ENCODE data around the gene PLEKHA6.

Gene PLEKHA6

DNA sequence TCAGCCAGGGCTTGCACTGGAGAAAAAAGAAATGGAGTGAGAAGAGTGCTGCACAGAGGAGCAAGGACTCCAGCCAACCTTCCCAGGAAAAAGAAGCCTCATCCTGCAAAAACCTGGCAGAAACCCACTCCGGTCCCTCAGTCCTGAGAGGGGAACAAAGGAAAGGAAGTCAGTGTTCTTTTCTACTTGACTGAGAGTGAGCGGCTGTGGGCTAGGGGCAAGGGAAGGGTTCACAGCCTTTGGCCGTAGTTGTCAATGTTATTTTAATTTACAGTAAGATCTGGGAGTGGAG lies 137.0 kb downstream of the PLEKHA6 start (continued):
- TF ChIP-seq ARNTL (CRISPR knock-in tag; IDR thresholded peaks at IDR 0.05; ENCODE audit: borderline replicate concordance, low read depth), result no peak
- TF ChIP-seq CSDC2 (CRISPR knock-in tag; IDR thresholded peaks at IDR 0.05), result no peak
- TF ChIP-seq ZFP3 (CRISPR knock-in tag; IDR thresholded peaks at IDR 0.05), result no peak
- TF ChIP-seq ISL1 (CRISPR knock-in tag; IDR thresholded peaks at IDR 0.05), result no peak
- TF ChIP-seq, protein P1, sequence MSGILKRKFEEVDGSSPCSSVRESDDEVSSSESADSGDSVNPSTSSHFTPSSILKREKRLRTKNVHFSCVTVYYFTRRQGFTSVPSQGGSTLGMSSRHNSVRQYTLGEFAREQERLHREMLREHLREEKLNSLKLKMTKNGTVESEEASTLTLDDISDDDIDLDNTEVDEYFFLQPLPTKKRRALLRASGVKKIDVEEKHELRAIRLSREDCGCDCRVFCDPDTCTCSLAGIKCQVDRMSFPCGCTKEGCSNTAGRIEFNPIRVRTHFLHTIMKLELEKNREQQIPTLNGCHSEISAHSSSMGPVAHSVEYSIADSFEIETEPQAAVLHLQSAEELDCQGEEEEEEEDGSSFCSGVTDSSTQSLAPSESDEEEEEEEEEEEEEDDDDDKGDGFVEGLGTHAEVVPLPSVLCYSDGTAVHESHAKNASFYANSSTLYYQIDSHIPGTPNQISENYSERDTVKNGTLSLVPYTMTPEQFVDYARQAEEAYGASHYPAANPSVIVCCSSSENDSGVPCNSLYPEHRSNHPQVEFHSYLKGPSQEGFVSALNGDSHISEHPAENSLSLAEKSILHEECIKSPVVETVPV (CRISPR knock-in tag; IDR thresholded peaks at IDR 0.05), result no peak
- no peak for TF ChIP-seq RARB (CRISPR knock-in tag; IDR thresholded peaks at IDR 0.05)

DNA sequence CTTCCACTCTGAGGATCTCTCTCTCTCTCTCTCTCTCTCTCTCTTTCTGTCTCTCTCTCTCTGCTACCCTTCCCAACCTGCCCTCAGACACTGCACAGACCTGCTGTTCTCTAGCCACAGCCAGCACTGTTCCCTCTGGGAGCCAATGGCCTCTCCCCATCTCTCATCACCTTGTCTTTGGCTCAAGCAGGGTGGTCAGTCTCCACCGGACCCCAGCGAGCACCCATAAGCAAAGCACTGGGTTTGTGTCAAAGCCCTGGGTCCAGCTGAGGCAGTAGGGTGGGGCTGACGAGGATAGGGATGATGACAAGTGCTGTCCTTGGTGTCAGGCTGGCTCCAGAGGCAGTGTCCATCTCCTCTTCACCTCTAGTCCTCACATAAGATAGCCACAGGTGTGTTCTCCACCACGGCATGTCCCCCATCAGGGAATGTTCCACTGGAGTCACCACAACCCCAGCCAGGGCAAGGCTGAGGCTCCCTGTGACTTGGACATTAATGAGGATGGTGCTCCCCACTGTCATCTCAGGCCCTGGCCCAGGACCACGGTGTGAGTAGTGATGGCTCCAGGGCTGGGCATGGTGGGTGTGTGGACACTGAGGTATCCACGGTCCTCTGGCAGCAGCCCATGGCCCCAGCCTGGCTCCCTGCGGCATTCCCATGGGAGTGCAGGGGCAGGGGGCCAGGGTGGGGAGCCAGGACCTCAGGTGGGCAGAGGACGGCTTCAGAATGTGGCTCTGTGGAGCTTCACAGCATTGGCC lies 137.5 kb downstream of the PLEKHA6 start:
- TF ChIP-seq ARNTL (CRISPR knock-in tag; IDR thresholded peaks at IDR 0.05; ENCODE audit: borderline replicate concordance, low read depth) (no peak), TCF4 (CRISPR knock-in tag; IDR thresholded peaks at IDR 0.05; ENCODE audit: borderline replicate concordance) (no peak), ZNF565 (CRISPR knock-in tag; conservative IDR thresholded peaks at IDR 0.05; ENCODE audit: low read depth) (no peak), ZFP30 (CRISPR knock-in tag; IDR thresholded peaks at IDR 0.05) (no peak), ESRRG (CRISPR knock-in tag; IDR thresholded peaks at IDR 0.05) (no peak), ZC3H10 (CRISPR knock-in tag; IDR thresholded peaks at IDR 0.05) (no peak), PPARA (CRISPR knock-in tag; IDR thresholded peaks at IDR 0.05; ENCODE audit: borderline replicate concordance) (no peak), CSDC2 (CRISPR knock-in tag; IDR thresholded peaks at IDR 0.05) (no peak)
- TF ChIP-seq, protein P2, sequence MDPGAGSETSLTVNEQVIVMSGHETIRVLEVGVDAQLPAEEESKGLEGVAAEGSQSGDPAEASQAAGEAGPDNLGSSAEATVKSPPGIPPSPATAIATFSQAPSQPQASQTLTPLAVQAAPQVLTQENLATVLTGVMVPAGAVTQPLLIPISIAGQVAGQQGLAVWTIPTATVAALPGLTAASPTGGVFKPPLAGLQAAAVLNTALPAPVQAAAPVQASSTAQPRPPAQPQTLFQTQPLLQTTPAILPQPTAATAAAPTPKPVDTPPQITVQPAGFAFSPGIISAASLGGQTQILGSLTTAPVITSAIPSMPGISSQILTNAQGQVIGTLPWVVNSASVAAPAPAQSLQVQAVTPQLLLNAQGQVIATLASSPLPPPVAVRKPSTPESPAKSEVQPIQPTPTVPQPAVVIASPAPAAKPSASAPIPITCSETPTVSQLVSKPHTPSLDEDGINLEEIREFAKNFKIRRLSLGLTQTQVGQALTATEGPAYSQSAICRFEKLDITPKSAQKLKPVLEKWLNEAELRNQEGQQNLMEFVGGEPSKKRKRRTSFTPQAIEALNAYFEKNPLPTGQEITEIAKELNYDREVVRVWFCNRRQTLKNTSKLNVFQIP (CRISPR knock-in tag; IDR thresholded peaks at IDR 0.05; ENCODE audit: borderline replicate concordance, low read depth), result no peak
- TF ChIP-seq, protein P3, sequence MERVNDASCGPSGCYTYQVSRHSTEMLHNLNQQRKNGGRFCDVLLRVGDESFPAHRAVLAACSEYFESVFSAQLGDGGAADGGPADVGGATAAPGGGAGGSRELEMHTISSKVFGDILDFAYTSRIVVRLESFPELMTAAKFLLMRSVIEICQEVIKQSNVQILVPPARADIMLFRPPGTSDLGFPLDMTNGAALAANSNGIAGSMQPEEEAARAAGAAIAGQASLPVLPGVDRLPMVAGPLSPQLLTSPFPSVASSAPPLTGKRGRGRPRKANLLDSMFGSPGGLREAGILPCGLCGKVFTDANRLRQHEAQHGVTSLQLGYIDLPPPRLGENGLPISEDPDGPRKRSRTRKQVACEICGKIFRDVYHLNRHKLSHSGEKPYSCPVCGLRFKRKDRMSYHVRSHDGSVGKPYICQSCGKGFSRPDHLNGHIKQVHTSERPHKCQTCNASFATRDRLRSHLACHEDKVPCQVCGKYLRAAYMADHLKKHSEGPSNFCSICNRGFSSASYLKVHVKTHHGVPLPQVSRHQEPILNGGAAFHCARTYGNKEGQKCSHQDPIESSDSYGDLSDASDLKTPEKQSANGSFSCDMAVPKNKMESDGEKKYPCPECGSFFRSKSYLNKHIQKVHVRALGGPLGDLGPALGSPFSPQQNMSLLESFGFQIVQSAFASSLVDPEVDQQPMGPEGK (CRISPR knock-in tag; IDR thresholded peaks at IDR 0.05; ENCODE audit: borderline replicate concordance), result no peak
- ATAC-seq, result no peak

DNA sequence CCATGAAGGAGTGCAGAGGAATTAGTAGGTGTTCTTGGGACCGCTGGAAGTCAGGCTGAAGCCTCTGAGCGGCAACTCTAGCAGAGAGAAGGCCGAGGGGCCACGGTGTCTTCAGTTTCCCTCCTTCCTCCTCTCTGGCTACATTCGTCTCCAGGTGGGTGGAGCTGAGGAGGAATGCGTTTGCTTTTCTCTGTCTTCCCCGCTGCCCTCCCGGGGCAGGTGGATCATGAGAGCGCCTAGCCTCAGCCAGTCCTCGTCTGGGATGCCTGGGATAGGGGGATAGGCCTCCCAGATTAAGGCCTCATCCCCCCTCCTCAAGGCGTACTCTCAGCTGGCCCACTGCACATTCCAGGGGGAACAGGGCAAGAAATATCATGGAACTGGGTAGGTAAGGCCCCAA lies 138.5 kb downstream of the PLEKHA6 start:
- no peak for ATAC-seq
- TF ChIP-seq ESRRG (CRISPR knock-in tag; IDR thresholded peaks at IDR 0.05), result no peak
- TF ChIP-seq, protein P1 (CRISPR knock-in tag; IDR thresholded peaks at IDR 0.05), result no peak
- no peak for TF ChIP-seq ARNTL (CRISPR knock-in tag; IDR thresholded peaks at IDR 0.05; ENCODE audit: borderline replicate concordance, low read depth)
- no peak for TF ChIP-seq ZNF8 (CRISPR knock-in tag; IDR thresholded peaks at IDR 0.05)
- TF ChIP-seq, protein P4, sequence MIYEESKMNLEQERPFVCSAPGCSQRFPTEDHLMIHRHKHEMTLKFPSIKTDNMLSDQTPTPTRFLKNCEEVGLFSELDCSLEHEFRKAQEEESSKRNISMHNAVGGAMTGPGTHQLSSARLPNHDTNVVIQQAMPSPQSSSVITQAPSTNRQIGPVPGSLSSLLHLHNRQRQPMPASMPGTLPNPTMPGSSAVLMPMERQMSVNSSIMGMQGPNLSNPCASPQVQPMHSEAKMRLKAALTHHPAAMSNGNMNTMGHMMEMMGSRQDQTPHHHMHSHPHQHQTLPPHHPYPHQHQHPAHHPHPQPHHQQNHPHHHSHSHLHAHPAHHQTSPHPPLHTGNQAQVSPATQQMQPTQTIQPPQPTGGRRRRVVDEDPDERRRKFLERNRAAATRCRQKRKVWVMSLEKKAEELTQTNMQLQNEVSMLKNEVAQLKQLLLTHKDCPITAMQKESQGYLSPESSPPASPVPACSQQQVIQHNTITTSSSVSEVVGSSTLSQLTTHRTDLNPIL (CRISPR knock-in tag; IDR thresholded peaks at IDR 0.05; ENCODE audit: low read depth), result no peak
- TF ChIP-seq, protein P3 (CRISPR knock-in tag; IDR thresholded peaks at IDR 0.05; ENCODE audit: borderline replicate concordance), result no peak
- no peak for TF ChIP-seq TCF4 (CRISPR knock-in tag; IDR thresholded peaks at IDR 0.05; ENCODE audit: borderline replicate concordance)
- no peak for TF ChIP-seq GLIS3 (CRISPR knock-in tag; IDR thresholded peaks at IDR 0.05)
- TF ChIP-seq CSDC2 (CRISPR knock-in tag; IDR thresholded peaks at IDR 0.05), result no peak
- no peak for TF ChIP-seq TOX (CRISPR knock-in tag; IDR thresholded peaks at IDR 0.05; ENCODE audit: borderline replicate concordance)
- no peak for TF ChIP-seq PPARA (CRISPR knock-in tag; IDR thresholded peaks at IDR 0.05; ENCODE audit: borderline replicate concordance)
- no peak for TF ChIP-seq ISL1 (CRISPR knock-in tag; IDR thresholded peaks at IDR 0.05)
- TF ChIP-seq RARB (CRISPR knock-in tag; IDR thresholded peaks at IDR 0.05), result no peak
- no peak for TF ChIP-seq BACH2 (CRISPR knock-in tag; IDR thresholded peaks at IDR 0.05; ENCODE audit: borderline replicate concordance)
- TF ChIP-seq ZFP3 (CRISPR knock-in tag; IDR thresholded peaks at IDR 0.05), result no peak
- no peak for TF ChIP-seq ZFP30 (CRISPR knock-in tag; IDR thresholded peaks at IDR 0.05)
- no peak for TF ChIP-seq SNAI2 (CRISPR knock-in tag; IDR thresholded peaks at IDR 0.05)
- TF ChIP-seq ZNF565 (CRISPR knock-in tag; conservative IDR thresholded peaks at IDR 0.05; ENCODE audit: low read depth), result no peak
